ENCODE results near the gene SELENOH. TPM values are rescaled to one million over a fixed set of nuclear protein-coding genes. Genes with fewer than 3 reads are reported as not detected.

Gene SELENOH
- 242 and 243 TPM in 2 replicates for total RNA-seq (2021; fragmentation: NEBNext Ultra II Directional; extraction: Animal tissue kit (Norgen Biotek cat#: 25700))
- 264 and 326 TPM in 2 replicates for polyA plus RNA-seq (2011; rRNA removed)
- 291 TPM for polyA plus RNA-seq (2011; cell fraction: cytosol; rRNA removed)
- 115 TPM for polyA plus RNA-seq (2011; cell fraction: nucleus; rRNA removed)
- polyA plus RNA-seq (2012, experiment 1 of 2) = 203 to 240 TPM (median 210 TPM) in 4 replicates
- polyA plus RNA-seq (2012, experiment 2 of 2) = 474 TPM
- polyA plus RNA-seq (2013, experiment 1 of 2) = 350 TPM
- 357 TPM for polyA plus RNA-seq (2013, experiment 2 of 2)
- 11.8 and 12.3 TPM in 2 replicates for polyA minus RNA-seq (2011; rRNA and poly(A)+ RNA removed)
- polyA minus RNA-seq (2011; cell fraction: cytosol; rRNA and poly(A)+ RNA removed) = 44.0 TPM
- 61.7 TPM for polyA minus RNA-seq (2011; cell fraction: nucleus; rRNA and poly(A)+ RNA removed)
- long read RNA-seq, experiment 1, transcript SELENOH-207 (1 exons, 523 nt) = minor isoform, 5 of 150 reads
- long read RNA-seq, experiment 1, transcript SELENOH-204 (4 exons, 818 nt) = major isoform, 106 of 150 reads
- long read RNA-seq, experiment 1, transcript SELENOH-205 (3 exons, 1,039 nt) = minor isoform, 20 of 150 reads
- long read RNA-seq, experiment 1, partial matches to known transcripts = 6 of 150 reads
- long read RNA-seq, experiment 1, other reads (novel, unspliced or antisense) = 10 of 150 reads
- long read RNA-seq, experiment 2, transcript SELENOH-204 (4 exons, 818 nt) = major isoform, 11 of 20 reads
- long read RNA-seq, experiment 2, partial matches to known transcripts = 2 of 20 reads
- long read RNA-seq, experiment 2, other reads (novel, unspliced or antisense) = 0 of 20 reads

- WGBS, 2 experiments (ENCODE audit: extremely low coverage in 1 of 2, insufficient coverage in 1 of 2, insufficient read length in 1 of 2, insufficient replicate concordance in 2 of 2, low coverage in 1 of 2, low lambda C conversion rate in 2 of 2, missing lambda C conversion rate in 1 of 2) = 2% methylated on average over 75 of the region's 75 CpGs; no CpG with 5 or more reads in 1 of the 2 experiments
- no peak within 1 kb of the TSS for H2BK15ac ChIP-seq (ENCODE audit: low read length)
- H4K20me1 ChIP-seq (replicated peaks in 1 of 2; ENCODE audit: control insufficient read depth in 1 of 2, insufficient read depth in 2 of 2, low read length in 2 of 2) = peaks cover 0 to 4% of the 10 kb centered on the region in 2 experiments
- peak within 1 kb of the TSS; percentile 51 for H4K91ac ChIP-seq (replicated peaks; ENCODE audit: insufficient read length, low read length)
- peaks cover 0 to 14% of the 10 kb centered on the region in 2 experiments; a peak in 3 of 4 replicates for H3K79me2 ChIP-seq (ENCODE audit: control insufficient read depth in 1 of 2, insufficient read depth in 2 of 2, low read length in 2 of 2)
- ChIA-PET CTCF (ENCODE audit: partially characterized antibody) (interaction anchor here (0.6 to 12.1 kb wide), 5 partner anchors 10 to 60 kb away, joined by 3 to 182 read pairs (median 6); partner anchors contain the start of gene BTBD18), POLR2A (ENCODE audit: partially characterized antibody) (interaction anchor here (0.6 to 5.8 kb wide), 42 partner anchors 9 to 315 kb away, joined by 3 to 30 read pairs (median 4); partner anchors contain the start of genes BTBD18, CTNND1, MED19 and RTN4RL2)
- H3K9me3 ChIP-seq (ENCODE audit: insufficient read depth in 2 of 2, low read depth in 1 of 2, low read length in 1 of 2) = no peaks in the 10 kb centered on the region
- peak within 1 kb of the TSS; percentile 65 for H3K56ac ChIP-seq (replicated peaks; ENCODE audit: insufficient read length, low read depth, low read length)
- H3K79me1 ChIP-seq (ENCODE audit: low read depth, low read length) = no peaks in the 10 kb centered on the region; the same call in 1 of the 2 replicates
- H2BK5ac ChIP-seq (ENCODE audit: low read depth, low read length) = peak within 1 kb of the TSS; percentile 72
- peak within 1 kb of the TSS; percentile 91 for H4K8ac ChIP-seq (ENCODE audit: extremely low read depth, insufficient read depth, low read length)
- no peak within 1 kb of the TSS for H2BK20ac ChIP-seq (ENCODE audit: low read length)
- H3K4ac ChIP-seq (replicated peaks; ENCODE audit: insufficient read length, low read depth, low read length) = peak within 1 kb of the TSS; percentile 71
- H3K27me3 ChIP-seq (replicated peaks in 1 of 4; ENCODE audit: control insufficient read depth in 3 of 4, extremely low read depth in 1 of 4, insufficient read depth in 3 of 4, low read length in 3 of 4) = no peaks in the 10 kb centered on the region
- H3K27ac ChIP-seq (ENCODE audit: low read depth, low read length) = peak within 1 kb of the TSS; percentile 83
- peaks cover 0 to 9% (median 3%) of the 10 kb centered on the region in 4 experiments; a peak in 4 of 7 replicates for H3K4me1 ChIP-seq (replicated peaks in 1 of 4; ENCODE audit: control insufficient read depth in 3 of 4, insufficient read depth in 4 of 4, low read length in 3 of 4)
- H2AFZ ChIP-seq (ENCODE audit: low read length) = peak within 1 kb of the TSS; percentile 71; the same call in 1 of the 2 replicates
- no peaks in the 10 kb centered on the region; the same call in 1 of the 2 replicates for H3K23me2 ChIP-seq (ENCODE audit: low read depth, low read length)
- DNase-seq (ENCODE audit: low read depth in 1 of 2, low spot score in 2 of 2) = peak; percentile 95 to 99
- peak within 1 kb of the TSS; percentile 54; the same call in 1 of the 2 replicates for H3K18ac ChIP-seq (ENCODE audit: extremely low read depth, low read length)
- FAIRE-seq = peak; percentile 36
- peak within 1 kb of the TSS; percentile 65 to 88 for H3K4me2 ChIP-seq (ENCODE audit: insufficient read depth in 1 of 2, low read depth in 2 of 2, low read length in 2 of 2)
- peak within 1 kb of the TSS; percentile 76 to 99 (median 92) for H3K4me3 ChIP-seq (ENCODE audit: extremely low read depth in 1 of 4, insufficient read depth in 2 of 4, low read depth in 3 of 4, low read length in 4 of 4)
- H3K9ac ChIP-seq (replicated peaks in 1 of 4; ENCODE audit: extremely low read depth in 1 of 4, low read depth in 3 of 4, low read length in 3 of 4) = peak within 1 kb of the TSS; percentile 76 to 90 (median 88)
- no peak within 1 kb of the TSS for H3K23ac ChIP-seq (ENCODE audit: insufficient read length)
- peak within 1 kb of the TSS; percentile 77 for H4K5ac ChIP-seq (ENCODE audit: insufficient read length, low read depth, low read length)
- H2BK12ac ChIP-seq (ENCODE audit: low read depth, low read length) = no peak within 1 kb of the TSS
- no peak within 1 kb of the TSS for H2AK5ac ChIP-seq (ENCODE audit: low read depth, low read length)
- peak within 1 kb of the TSS; percentile 18 for H2BK120ac ChIP-seq (replicated peaks; ENCODE audit: low read depth, low read length)
- H3K36me3 ChIP-seq (ENCODE audit: control insufficient read depth in 2 of 4, insufficient read depth in 4 of 4, low read length in 3 of 4) = peaks cover 15 to 52% (median 39%) of the 10 kb centered on the region in 4 experiments
- H3K14ac ChIP-seq (ENCODE audit: insufficient read length) = no peak within 1 kb of the TSS
- peak; percentile 84 for TF ChIP-seq CHD1 (IDR thresholded peaks at IDR 0.05; ENCODE audit: low read depth, low read length)
- no peak for TF ChIP-seq SP2 (IDR thresholded peaks at IDR 0.05; ENCODE audit: low read length)
Measured at GRCh38 chr11:57741132-57742086, at the start of gene SELENOH. Gene SELENOH, plus strand, starts transcription at chr11:57741491. Its CDS starts 105 bp downstream, at chr11:57741596.
